ENCODE data around the gene NFE2L2.

Gene NFE2L2

DNA sequence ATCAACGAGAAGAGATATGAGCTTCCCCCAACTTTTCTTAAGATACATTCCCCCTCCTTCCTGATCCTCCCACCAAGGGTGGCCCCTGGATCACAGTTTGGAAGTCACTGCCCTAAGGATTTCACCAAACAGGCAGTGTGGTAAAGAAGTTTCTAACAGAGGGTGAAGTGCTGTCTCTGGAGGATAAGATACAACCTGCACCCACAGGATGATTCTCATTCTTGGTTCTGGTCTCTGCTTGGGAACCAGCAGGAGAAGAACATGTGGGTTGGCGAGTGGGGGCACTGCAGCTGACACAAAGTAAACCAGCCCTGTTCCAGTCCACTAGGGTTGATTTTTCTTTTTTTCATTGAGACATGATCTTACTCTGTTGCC lies 9.3 kb downstream of the NFE2L2 start:
- FAIRE-seq (no peak), DNase-seq (ENCODE audit: insufficient read length, low spot score) (no peak)
- TF ChIP-seq CTCF (IDR thresholded peaks at IDR 0.05; ENCODE audit: insufficient read depth, missing control alignments): no peak

DNA sequence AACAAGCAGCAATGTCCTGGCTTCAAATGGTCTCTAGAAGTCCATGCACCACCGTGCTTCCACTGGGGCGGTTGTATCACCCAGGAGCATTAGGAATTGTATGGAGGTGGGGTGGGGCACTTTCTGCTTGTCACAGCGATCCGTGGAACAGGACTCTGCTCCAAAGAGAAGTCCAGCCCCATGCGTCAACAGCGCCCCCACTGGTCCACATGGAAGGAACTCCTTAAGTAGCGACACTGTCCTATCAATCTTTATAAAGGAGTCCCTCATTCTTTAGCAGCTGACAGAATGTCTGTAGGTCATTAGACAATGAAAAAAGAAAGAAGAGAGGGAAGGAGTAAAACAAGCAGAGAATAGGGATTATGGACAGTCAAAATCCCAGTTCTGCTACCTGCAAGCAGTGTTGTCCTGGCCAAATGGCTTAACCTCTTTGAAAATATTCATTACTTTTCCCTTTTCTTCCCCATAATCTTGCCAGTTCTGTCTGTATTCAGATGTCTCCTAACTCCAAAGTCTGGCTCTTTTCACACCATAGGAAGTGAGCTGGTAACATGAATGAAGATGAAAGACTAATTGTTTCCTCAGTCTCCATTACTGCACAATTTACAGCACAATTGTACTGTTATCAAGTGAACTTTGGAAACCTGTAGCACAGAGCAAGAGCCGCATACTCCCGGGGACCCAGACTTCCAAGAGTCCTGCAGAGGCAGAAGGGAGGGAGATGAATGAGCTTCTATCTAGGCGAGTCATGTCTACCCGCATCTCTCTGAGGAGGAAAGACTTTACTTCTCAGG lies 9.9 kb downstream of the NFE2L2 start:
- DNase-seq (ENCODE audit: insufficient read length, low spot score) (no peak), FAIRE-seq (no peak)

DNA sequence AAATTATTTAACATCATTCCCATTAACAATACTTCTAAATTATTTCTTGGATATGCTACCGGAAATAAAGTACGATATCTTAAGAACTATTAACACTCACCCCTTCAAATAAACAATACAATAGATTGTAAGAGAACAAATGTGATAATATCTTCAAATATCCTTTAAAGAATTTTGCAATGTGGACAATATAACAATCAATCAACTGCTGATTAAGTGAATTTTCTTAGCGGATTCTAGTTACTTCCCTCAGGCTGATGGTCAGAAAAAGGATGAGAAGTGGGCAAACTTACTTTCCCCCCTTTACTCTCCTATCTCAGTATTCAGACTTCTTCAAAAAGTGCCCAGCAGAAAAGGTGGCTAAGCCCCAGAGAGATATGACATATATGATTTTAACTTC lies 10.8 kb downstream of the NFE2L2 start:
- DNase-seq (ENCODE audit: insufficient read length, low spot score) (no peak), FAIRE-seq (no peak)
- TF ChIP-seq CTCF (IDR thresholded peaks at IDR 0.05; ENCODE audit: insufficient read depth, missing control alignments): no peak

More for the DNA sequence above, 9.9 kb downstream of the NFE2L2 start:
- TF ChIP-seq CTCF (IDR thresholded peaks at IDR 0.05; ENCODE audit: insufficient read depth, missing control alignments): peak; percentile 26

DNA sequence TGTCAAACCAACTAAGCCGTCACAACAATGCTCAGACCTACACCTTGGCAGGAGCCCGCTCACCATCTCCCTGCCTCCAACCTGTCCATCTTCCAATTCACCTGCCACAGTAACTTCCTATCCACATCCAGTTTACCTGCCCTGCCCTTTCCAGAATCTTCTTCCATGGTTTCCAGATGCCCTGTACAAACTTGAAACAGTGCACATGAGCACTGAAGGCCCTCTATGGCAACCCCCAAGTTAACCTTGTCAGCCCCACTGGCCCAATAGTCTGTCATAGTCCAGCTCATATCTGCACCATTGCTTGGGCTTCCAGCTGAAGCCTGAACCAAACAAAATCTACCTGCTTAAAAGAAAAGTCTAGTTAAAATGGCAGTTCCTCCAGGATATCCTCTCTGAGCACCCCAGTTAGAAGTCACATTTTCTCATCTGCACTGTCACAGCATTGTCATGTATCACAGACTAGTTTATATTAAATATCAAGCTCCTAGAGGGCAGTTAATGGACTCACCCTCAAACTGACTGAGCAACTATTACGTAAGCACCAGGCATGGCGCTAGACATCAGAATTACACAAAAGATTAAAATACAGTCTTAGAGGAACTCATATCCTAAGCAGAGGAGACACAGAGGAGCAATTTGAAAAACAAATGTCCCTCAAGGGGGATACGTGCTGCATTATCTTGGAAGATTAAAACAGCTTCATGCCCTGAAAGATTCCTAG lies 11.6 kb downstream of the NFE2L2 start:
- FAIRE-seq (no peak), DNase-seq (ENCODE audit: insufficient read length, low spot score) (no peak)
- TF ChIP-seq CTCF (IDR thresholded peaks at IDR 0.05; ENCODE audit: insufficient read depth, missing control alignments): no peak

DNA sequence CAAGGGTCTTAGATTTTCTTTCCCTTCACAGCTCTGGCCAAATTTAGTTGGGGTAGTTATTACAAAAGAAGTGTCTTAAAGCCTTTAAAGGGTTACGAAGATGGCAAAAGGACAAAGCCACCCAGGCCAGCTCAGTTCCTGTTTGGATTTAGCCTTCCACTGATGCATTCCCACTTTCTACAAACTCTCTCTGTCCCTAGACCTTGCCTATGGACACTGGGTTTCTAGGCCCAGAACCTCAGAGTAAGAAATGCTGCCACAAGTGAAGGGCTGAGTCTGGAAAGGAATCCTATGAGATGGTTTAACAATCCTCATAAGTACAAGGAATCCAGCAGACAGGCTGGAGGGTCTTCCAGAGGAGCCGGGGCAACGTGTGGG lies 13.4 kb downstream of the NFE2L2 start:
- DNase-seq (ENCODE audit: insufficient read length, low spot score): no peak
- no peak for TF ChIP-seq CTCF (IDR thresholded peaks at IDR 0.05; ENCODE audit: insufficient read depth, missing control alignments)
- FAIRE-seq: no peak

DNA sequence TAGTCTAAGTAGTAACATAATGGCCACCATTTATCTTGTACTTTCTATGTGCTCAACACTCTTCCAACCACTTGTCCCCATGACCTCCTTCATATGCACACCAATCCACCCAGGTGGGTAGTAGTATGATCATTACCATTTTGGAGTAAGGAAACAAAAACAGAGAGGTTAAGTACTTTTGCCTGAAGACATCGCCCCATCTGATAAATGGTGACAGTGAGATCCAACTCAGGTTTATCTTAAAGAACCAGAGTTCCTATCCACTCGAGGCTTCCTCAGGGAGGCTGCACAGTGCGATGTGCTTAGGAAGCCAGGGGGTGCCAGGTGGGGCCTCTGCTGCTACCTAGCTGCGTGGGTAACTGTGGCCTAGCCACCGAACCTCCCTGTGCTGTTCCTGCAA lies 14.1 kb downstream of the NFE2L2 start:
- no peak for TF ChIP-seq CTCF (IDR thresholded peaks at IDR 0.05; ENCODE audit: insufficient read depth, missing control alignments)

DNA sequence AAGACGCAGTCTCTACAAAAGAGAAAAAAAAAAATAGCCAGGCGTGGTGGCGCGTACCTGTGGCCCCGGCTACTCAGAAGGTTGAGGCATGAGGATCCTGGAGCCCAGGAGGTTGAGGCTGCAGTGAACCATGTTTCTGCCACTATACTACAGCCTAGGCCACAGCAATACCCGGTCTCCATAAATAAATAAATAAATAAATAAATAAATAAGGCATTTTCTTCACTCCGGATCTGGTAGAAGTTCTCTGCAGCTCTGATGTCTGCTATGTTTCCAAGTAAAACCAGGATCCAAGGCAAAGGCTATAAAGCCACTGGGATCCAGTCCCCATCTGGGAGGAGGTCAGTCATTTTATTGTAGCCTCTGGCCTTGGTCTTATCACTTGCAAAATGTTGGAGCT lies 15.5 kb downstream of the NFE2L2 start:
- no peak for TF ChIP-seq CTCF (IDR thresholded peaks at IDR 0.05; ENCODE audit: insufficient read depth, missing control alignments)
- DNase-seq (ENCODE audit: insufficient read length, low spot score) (no peak), FAIRE-seq (no peak)

More for the DNA sequence above, 14.1 kb downstream of the NFE2L2 start:
- DNase-seq (ENCODE audit: insufficient read length, low spot score) (no peak), FAIRE-seq (no peak)

All from D721Med (cell line).